Kidney epithelial cell (primary cell): ENCODE results near the gene C22orf42. TPM values are rescaled to one million over a fixed set of nuclear protein-coding genes. Genes with fewer than 3 reads are reported as not detected.

Source experiments
- DNase-seq: peaks from one replicate; pipeline ENCODE4 v3.0.0-alpha.2; 2010; ENCODE audit warnings: low read depth
- H3K27me3 ChIP-seq: 2 replicates; pipeline ENCODE4 v1.6.0; 2011; ENCODE audit warnings: low read length; ENCODE audit not compliant: control insufficient read depth, insufficient read depth
- H3K36me3 ChIP-seq: 2 replicates; pipeline ENCODE4 v1.5.1; 2011; ENCODE audit warnings: low read length; ENCODE audit not compliant: control insufficient read depth, insufficient read depth
- H3K4me3 ChIP-seq: 2 replicates; pipeline ENCODE4 v1.5.1; 2011; ENCODE audit warnings: low read depth, mild to moderate bottlenecking, control low read depth, low read length
- total RNA-seq: library from RNA; depleted of rRNA; stranded (reverse); fragments of >200 nt; gene quantifications from 2 replicates; pipeline ENCODE4 v1.2.3, GENCODE V29; 2015
- TF ChIP-seq, protein P1 (sequence below): IDR thresholded peaks from 2 replicates; pipeline ENCODE4 v1.5.1; 2011; ENCODE audit warnings: mild to moderate bottlenecking, moderate library complexity, low read length, control low read depth, inconsistent platforms; ENCODE audit not compliant: insufficient read depth, poor library complexity, severe bottlenecking

C22orf42 gene
- total RNA-seq, 1 donor from 2014 or later = not detected

- no peaks in the 10 kb centered on the region for H3K27me3 ChIP-seq
- H3K4me3 ChIP-seq = no peak overlapping the region
- TF ChIP-seq, protein P1, sequence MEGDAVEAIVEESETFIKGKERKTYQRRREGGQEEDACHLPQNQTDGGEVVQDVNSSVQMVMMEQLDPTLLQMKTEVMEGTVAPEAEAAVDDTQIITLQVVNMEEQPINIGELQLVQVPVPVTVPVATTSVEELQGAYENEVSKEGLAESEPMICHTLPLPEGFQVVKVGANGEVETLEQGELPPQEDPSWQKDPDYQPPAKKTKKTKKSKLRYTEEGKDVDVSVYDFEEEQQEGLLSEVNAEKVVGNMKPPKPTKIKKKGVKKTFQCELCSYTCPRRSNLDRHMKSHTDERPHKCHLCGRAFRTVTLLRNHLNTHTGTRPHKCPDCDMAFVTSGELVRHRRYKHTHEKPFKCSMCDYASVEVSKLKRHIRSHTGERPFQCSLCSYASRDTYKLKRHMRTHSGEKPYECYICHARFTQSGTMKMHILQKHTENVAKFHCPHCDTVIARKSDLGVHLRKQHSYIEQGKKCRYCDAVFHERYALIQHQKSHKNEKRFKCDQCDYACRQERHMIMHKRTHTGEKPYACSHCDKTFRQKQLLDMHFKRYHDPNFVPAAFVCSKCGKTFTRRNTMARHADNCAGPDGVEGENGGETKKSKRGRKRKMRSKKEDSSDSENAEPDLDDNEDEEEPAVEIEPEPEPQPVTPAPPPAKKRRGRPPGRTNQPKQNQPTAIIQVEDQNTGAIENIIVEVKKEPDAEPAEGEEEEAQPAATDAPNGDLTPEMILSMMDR = no peak
- no peak for DNase-seq
- no peaks in the 10 kb centered on the region for H3K36me3 ChIP-seq
These were observed 24.5 kb upstream of the C22orf42 start for GRCh38 chr22:32183625-32184024.

- TF ChIP-seq, protein P1 = no peak
- DNase-seq = no peak
- Histone ChIP-seq H3K4me3 (no peak overlapping the region), H3K36me3 (no peaks in the 10 kb centered on the region), H3K27me3 (peaks cover 4% of the 10 kb centered on the region)
These were observed 21.9 kb upstream of the C22orf42 start for GRCh38 chr22:32181043-32181442.

DNA sequence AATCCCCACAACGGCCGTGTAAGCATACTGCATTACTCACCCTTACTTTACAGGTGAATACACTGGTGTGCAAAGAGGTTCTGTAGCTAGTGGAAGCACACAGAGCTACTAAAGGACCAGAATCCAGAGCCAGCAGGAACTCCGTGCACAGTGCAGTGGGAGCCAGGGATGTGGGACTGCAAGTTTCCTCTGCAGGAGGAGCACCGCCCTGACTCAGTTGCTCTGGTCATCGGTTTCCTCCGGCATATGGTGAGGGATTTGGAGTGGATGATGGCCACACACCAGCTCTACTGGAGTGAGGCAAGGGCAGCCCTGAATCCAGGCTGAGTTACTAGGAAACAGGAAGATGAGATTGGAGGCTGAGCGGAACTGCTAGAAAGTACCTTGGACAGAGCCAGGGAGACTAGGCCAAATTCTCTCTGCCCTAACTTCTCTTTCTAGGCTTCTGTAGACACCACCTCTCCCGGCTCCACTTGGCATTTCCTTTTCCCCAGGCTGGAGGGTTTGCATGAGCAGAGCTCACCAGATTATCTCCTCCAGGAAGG lies 18.2 kb upstream of the C22orf42 start:
- no peak for DNase-seq
- TF ChIP-seq, protein P1 = no peak
- peaks cover 18% of the 10 kb centered on the region for H3K27me3 ChIP-seq
- H3K36me3 ChIP-seq = no peaks in the 10 kb centered on the region
- H3K4me3 ChIP-seq = no peak overlapping the region

DNA sequence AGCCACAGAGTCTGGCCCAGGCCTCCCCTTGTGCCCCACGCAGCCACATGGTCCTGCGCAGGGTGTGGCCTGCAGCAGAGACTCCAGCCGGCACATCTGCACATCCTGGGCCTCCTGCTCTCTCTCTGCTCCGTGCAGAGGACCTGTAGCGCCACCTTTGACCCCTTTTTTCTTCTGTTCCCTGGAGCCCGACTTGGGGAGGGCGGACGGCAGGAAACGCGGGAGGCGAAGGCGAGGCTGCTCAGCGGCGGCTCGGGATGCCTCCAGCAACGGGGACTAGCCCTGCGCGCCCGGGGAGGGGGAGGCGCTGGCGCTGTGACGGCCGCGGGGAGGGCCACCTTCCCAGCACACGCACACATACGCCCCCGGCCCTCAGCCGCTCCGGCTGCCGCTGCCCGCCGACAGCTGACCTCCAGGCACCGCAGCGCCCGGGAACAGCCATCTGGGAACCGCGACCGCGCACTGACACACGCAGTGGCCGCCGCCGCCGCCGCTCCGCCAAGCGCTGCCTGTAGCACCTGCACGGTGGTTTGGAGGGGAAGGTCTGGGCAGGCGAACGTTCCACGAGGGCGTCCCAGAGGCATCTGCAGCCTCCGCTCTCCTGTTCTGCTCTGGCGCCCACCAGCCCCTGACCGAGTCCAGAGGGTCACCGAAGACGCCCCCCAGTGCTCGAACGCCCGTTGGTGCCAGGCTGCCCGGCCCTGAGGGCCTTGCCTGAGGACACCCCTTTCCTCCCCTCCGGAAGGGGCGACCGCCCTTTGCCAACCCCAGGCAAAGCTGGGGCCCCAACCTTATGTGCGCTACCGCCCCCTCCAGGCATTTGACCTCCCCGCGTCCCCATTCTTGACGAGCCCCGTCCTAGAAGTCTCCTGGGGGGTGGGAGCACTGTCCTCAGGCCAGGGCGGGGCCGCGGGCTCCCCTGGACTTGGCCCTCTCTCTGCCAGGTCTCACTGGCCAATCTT lies 16.9 kb upstream of the C22orf42 start:
- H3K27me3 ChIP-seq = peaks cover 18% of the 10 kb centered on the region
- DNase-seq = no peak
- H3K36me3 ChIP-seq = no peaks in the 10 kb centered on the region
- H3K4me3 ChIP-seq = no peak overlapping the region
- TF ChIP-seq, protein P1 = no peak

GRCh38 chr22:32175115-32175514 lies 16.0 kb upstream of the C22orf42 start:
- no peak overlapping the region for H3K4me3 ChIP-seq
- H3K27me3 ChIP-seq = peaks cover 18% of the 10 kb centered on the region
- TF ChIP-seq, protein P1 = no peak
- DNase-seq = no peak
- H3K36me3 ChIP-seq = no peaks in the 10 kb centered on the region
